HG02642 (cell line): ENCODE measurements around the gene ZNF430.

Experiments
- ATAC-seq: cut with Tn5 transposase; IDR thresholded peaks from one replicate; pipeline ENCODE4 v1.9.1; 2021; ENCODE audit warnings: mild to moderate bottlenecking; ENCODE audit not compliant: unreplicated experiment, poor library complexity

ZNF430 gene

DNA sequence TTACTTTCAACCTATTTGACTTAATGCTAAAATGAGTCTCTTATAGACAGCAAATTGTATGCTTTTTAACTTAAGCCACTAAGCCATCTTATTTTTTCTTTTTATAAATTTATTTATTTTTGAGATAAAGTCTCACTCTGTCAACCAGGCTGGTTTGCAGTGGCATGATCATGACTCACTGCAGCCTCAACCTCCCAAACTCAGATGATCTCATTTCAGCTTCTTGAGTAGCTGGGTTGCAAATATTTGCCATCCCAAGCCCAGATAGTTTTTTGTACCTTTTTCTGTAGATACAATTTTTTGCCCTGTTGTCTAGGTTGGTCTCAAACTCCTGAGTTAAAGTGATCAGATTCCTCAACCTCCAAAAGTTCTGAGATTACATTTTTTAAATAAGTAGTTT is 88.7 kb downstream of the ZNF430 start:
- ATAC-seq, result no peak
